GM21576 (cell line): ENCODE data around the gene AP2S1.
A peak's percentile ranks its signal among the peaks of the same experiment; 100 is the strongest.
"Not testable (repeated sequence)": the region's sequence is repeated elsewhere in the genome, so short reads cannot be mapped to it uniquely, and the experiment has no call there.

Source experiments
- ATAC-seq: cut with Tn5 transposase; IDR thresholded peaks from one replicate; pipeline ENCODE4 v1.9.1; 2021; ENCODE audit warnings: mild to moderate bottlenecking, moderate library complexity; ENCODE audit not compliant: unreplicated experiment

AP2S1 gene

GRCh38 chr19:46809534-46810272, 40.9 kb downstream of the AP2S1 start:
- ATAC-seq, result no peak

- ATAC-seq, result no peak
These were observed 44.0 kb downstream of the AP2S1 start for GRCh38 chr19:46806656-46807055.

DNA sequence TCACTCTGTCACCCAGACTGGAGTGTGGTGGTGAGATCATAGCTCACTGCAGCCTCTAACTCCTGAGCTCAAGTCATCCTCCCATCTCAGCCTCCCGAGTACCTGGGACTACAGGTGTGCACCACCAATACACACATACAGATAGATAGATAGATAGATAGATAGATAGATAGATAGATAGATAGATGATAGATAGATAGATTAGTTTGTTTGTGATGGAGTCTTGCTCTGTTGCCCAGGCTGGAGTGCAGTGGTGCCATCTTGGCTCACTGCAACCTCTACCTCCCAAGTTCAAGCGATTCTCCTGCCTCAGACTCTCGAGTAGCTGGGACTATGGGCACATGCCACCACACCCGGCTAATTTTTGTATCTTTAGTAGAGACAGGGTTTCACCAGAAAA, 46.2 kb downstream of the AP2S1 start:
- not testable (repeated sequence) for ATAC-seq

DNA sequence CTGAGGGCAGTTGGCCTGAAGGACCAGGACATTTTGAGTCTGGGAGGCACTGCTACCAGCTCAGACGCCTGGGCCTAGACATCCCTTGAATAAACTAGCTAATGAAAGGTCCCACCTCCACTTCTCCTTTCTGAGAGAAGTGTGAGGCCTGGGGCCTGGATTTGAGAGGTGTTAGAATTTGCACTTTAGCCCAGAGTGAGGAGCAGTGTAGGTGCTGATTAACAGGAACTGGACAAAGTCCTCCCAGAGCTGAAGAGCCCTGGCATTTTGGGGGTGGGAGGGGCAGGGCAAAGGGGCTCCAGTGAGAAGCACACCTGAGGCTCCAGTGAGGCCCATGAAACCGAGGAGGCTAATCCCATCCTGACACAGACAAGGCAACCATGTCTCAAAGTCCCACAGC, 47.1 kb downstream of the AP2S1 start:
- ATAC-seq, result no peak

DNA sequence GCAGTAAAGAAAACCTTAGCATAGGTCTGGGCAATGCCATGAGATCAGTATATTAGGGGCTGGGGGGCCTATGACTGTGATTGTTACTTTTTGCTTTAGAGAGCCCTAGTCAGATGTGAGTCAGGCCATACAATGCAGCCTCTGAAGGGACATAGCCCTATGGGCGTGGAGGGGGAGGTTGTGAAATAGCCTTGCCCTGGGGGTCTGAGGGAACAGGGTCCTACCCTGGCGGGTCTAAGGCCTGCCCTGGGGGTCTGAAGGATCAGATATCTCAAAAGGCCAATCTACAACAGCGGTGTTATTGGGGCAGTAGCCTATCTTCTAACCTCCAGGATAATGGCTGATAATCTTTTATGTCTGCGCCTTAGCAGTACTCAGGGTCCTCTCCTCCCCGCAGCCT, 48.5 kb downstream of the AP2S1 start:
- no peak for ATAC-seq

DNA sequence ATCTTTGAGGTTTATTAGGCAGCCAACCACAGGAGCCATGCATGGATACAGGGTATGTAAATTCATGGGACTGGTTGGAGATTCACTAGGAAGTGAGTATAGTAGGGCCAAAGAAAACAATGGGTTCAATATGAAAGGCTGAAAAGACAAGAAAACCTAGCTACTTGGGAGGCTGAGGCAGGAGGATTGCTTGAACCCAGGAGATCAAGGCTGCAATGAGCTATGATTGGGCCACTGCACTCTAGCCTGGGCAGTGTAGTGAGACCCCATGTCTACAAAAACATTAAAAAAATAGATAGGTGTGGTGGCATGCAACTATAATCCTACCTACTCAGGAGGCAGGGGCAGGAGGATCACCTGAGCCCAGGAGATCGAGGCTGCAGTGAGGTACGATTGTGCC, 51.9 kb downstream of the AP2S1 start:
- no peak for ATAC-seq

DNA sequence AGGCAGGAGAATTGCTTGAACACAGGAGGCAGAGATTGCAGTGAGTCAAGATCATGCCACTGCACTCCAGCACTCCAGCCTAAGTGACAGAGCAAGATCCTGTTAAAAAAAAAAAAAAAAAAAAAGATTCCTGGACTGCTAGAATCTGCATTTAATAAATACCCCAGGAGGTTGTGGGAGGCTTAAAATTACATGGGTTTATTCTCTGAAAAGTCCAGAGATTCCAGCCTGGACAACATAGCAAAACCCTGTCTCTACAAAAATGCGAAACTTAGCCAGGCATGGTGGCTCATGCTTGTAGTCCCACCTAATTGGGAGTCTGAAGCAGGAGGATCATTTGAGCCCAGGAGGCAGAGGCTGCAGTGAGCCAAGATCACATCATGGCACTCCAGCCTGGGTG, 52.8 kb downstream of the AP2S1 start:
- ATAC-seq, result no peak

GRCh38 chr19:46791944-46792343, 58.7 kb downstream of the AP2S1 start:
- ATAC-seq, result no peak

GRCh38 chr19:46789371-46789770, 61.3 kb downstream of the AP2S1 start:
- no peak for ATAC-seq

DNA sequence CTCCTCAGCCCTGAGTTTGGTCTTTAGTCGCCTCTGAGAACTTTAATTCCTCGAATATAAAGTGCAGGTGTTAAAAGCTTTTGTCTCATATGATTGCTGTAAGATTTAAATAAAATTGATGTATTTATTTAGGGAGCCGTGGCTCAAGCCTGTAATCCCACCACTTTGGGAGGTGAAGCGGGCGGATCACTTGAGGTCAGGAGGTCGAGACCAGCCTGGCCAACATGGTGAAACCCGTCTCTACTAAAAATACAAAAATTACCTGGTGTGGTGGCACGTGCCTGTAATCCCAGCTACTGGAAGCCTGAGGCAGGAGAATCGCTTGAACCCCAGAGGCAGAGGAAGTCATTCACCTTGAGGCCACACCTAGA, 61.7 kb downstream of the AP2S1 start:
- no peak for ATAC-seq

DNA sequence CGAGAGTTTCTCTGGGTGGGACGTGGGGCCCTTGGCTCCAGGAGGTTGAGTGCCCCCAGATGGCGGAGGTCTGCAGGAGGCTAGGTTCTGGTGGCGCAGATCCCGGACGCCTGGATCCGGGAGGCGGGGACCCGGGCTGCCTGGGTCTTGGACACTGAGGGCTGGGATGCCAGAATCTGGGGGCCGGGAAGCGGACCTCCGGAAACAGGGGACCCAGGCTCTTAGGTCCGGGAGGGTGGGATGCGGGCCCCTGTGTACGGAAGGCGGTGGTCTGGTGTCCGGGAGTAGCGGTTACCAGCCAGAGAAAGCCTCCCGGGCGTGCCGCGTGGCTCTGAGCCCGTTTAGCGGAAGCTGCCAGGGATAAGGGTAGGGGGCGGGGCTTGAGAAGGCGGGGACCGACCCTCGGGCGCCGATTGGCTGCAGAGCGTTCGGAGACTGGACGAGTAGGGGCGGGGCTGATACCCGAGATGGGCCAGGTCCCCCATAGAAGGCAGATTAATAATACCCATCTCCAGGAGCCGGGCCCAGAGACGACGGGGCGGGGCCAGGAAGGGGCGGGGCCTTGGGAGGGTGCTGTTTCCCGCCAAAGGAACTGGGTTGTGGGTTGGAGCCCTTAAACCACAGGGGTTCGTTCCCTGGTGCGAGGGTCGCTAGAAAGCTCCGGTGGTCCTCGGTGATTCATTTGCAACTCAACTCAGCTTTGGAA, 62.2 kb downstream of the AP2S1 start, which contains the start of gene SLC1A5:
Gene SLC1A5 (minus strand): TSS at position 333 of the 706 bp plus-strand sequence. CDS start 629 bp downstream, outside the sequence.
- peak; percentile 49 for ATAC-seq
